ENCODE measurements around the gene SORCS2.

DNA sequence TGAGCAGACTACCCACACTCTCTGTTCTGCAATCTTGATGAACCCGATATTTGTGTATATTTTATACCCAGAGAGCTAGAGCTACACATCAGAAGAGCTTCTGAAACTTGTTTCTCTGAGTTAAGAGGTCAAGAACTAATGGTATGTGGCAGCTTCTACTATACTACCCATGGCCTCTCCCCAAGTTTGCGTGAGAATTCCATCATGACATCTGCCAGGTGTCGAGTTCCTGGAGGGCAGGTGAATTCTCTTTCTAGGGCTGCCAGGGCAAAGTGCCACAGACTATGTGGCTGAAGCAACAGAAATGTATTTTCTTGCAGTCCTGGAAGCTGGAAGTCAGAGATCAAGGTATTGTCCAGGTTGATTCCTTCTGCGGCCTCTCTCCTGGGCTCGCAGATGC lies 4.4 kb downstream of the SORCS2 start:
- TF ChIP-seq EZH2phosphoT487 (IDR thresholded peaks at IDR 0.05; ENCODE audit: borderline replicate concordance, low read length): no peak
- TF ChIP-seq, protein P1, sequence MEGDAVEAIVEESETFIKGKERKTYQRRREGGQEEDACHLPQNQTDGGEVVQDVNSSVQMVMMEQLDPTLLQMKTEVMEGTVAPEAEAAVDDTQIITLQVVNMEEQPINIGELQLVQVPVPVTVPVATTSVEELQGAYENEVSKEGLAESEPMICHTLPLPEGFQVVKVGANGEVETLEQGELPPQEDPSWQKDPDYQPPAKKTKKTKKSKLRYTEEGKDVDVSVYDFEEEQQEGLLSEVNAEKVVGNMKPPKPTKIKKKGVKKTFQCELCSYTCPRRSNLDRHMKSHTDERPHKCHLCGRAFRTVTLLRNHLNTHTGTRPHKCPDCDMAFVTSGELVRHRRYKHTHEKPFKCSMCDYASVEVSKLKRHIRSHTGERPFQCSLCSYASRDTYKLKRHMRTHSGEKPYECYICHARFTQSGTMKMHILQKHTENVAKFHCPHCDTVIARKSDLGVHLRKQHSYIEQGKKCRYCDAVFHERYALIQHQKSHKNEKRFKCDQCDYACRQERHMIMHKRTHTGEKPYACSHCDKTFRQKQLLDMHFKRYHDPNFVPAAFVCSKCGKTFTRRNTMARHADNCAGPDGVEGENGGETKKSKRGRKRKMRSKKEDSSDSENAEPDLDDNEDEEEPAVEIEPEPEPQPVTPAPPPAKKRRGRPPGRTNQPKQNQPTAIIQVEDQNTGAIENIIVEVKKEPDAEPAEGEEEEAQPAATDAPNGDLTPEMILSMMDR (IDR thresholded peaks at IDR 0.05; ENCODE audit: low read depth, low read length, poor library complexity, severe bottlenecking): no peak

All from DOHH2 (cell line).